ENCODE results near the gene CCDC51. TPM values are rescaled to one million over a fixed set of nuclear protein-coding genes. Genes with fewer than 3 reads are reported as not detected.
"Not testable (repeated sequence)": the region's sequence is repeated elsewhere in the genome, so short reads cannot be mapped to it uniquely, and the experiment has no call there.

CCDC51 gene, protein sequence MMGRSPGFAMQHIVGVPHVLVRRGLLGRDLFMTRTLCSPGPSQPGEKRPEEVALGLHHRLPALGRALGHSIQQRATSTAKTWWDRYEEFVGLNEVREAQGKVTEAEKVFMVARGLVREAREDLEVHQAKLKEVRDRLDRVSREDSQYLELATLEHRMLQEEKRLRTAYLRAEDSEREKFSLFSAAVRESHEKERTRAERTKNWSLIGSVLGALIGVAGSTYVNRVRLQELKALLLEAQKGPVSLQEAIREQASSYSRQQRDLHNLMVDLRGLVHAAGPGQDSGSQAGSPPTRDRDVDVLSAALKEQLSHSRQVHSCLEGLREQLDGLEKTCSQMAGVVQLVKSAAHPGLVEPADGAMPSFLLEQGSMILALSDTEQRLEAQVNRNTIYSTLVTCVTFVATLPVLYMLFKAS
- 10 to 100 TPM; 28.3 to 30.7 TPM for total RNA-seq

DNA sequence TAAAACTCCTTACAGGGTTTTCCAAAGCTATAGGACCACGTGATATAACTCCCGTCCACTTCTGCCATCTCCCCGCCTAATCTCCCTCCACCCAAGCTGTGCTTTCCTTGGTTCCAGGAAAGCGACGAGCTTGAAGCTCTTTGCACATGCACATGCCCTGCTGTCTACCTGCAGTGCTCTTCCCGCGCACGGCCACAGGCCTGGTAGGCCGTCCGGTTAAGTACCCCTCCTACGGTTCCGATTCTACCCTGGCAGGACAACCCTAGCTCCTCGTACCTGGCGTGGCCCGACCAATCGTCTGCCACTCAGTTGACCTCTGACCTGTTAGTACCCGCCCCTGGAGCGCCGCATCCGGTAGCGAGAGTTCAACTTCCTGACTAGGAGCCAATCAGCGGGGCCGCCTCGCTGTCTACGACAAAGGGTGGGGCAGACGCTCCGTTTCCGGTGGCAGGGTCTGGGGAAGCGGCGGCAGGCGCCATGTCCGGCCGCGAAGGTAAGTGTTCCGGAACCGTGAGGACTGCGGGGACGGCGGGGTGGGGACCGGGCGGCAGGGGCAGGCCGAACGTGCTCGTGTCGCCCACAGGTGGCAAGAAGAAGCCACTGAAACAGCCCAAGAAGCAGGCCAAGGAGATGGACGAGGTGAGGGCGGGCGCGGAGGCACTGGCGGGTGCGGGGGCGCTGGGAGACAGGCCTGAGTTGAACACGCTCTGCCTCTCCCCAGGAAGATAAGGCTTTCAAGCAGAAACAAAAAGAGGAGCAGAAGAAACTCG is at the start of gene CCDC51, which contains the start of gene TMA7:
Gene CCDC51 (minus strand): TSS at position 300 of the 770 bp plus-strand sequence. CDS start 4,991 bp downstream, outside the sequence.
Gene TMA7 (plus strand): TSS at position 438 of the 770 bp plus-strand sequence. CDS start 40 bp downstream, at position 478.
- POLR2A ChIA-PET = interaction anchor here (0.7 to 1.1 kb wide), 5 partner anchors 23 to 166 kb away, joined by 3 to 5 read pairs (median 4); partner anchors contain the start of gene PFKFB4

DNA sequence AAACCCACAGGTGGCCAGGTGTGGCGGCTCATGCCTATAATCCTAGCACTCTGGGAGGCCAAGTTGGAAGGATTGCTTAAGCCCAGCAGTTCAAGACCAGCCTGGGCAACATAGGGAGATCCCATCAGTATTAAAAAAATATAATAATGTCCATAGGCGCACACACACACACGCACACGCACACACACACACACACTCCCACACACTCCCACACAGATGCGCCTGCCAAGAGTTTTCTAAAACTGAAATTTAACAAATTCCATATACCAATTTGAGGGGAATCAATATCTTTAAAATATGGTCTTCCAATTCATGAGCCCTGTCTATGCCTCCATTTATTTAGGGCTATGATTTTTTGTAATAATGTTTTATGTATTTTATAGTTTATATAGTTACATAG is 47.0 kb upstream of the CCDC51 start:
- CTCF ChIA-PET = no interaction called here
- POLR2A ChIA-PET = no interaction called here

More for the DNA sequence above, at the start of gene CCDC51, which contains the start of gene TMA7:
- CTCF ChIA-PET = interaction anchor here (1.0 to 1.9 kb wide), 9 partner anchors 14 to 195 kb away, joined by 4 to 11 read pairs (median 5); partner anchors contain the start of gene SLC26A6

DNA sequence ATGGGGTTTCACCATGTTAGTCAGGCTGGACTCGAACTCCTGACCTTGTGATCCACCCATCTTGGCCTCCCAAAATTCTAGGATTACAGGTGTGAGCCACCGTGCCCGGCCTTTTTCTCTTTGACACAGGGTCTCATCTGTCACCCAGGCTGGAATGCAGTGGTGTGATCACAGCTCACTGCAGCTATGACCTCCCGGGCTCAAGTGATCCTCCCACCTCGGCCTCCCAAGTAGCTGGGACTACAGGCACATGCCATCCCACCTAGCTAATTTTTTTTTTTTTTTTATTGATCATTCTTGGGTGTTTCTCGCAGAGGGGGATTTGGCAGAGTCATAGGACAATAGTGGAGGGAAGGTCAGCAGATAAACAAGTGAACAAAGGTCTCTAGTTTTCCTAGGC is 42.9 kb upstream of the CCDC51 start:
- POLR2A ChIA-PET = not testable (repeated sequence)

DNA sequence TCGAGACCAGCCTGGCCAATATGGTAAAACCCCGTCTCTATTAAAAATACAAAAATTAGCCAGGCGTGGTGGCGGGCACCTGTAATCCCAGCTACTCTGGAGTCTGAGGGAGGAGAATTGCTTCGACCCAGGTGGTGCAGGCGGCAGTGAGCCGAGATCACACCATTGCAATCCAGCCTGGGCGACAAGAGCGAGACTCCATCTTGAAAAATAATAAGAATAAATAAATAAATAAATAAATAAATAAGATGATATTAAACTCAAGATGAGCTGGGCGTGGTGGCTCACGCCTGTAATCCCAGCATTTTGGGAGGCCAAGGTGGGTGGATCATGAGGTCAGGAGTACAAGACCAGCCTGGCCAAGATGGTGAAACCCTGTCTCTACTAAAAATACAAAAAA is 41.0 kb upstream of the CCDC51 start:
- CTCF ChIA-PET, POLR2A ChIA-PET: not testable (repeated sequence)

More for the DNA sequence above, 42.9 kb upstream of the CCDC51 start:
- CTCF ChIA-PET = interaction anchor here (1.6 kb wide), 1 partner anchor 9 kb away, joined by 3 read pairs; no protein-coding TSS in a partner anchor

DNA sequence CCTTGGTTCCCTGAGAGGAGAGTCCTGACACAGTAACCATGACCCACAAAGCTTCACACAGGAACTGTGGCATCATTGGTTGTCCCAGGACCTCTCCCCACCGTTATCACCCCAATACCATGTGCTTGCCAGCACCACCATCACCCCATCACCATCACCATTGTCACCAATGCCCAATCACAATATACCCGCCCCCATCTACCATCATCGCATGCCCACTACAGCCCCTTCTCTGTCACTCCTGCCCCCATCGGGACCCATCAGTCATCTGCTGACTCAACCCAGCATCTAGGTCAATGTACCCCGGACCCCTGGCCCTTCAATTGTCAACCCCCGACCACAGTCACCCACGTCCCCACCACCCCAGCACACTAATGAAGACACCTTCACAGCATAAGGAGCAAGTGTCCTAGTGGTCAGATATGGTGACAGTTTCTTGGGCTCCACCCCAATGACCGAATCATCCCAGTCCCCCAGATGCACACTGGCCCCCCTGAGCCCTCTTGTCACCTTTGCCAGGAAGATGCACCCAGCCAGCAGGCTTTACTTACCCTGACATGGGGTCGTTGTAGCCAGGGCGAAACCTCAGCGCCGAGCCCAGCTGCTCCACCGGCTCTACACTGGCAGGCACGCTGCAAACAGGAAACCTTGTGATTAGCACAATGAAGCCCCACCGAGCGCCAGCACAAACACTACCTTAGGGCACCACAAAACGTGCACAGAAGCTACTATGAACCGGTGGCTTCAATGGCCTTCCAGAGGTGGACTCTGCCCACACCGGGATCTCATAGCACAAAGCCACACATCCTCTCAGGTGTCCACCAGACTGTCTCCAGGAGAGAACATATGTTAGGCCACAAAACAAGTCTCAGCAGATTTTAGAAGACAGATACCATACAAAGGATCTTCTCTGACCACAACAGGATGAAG is 39.0 kb upstream of the CCDC51 start:
- POLR2A ChIA-PET = no interaction called here
- CTCF ChIA-PET = interaction anchor here (0.6 to 1.7 kb wide), 5 partner anchors 11 to 1204 kb away, joined by 3 to 4 read pairs (median 4); partner anchors contain the start of gene ATRIP

DNA sequence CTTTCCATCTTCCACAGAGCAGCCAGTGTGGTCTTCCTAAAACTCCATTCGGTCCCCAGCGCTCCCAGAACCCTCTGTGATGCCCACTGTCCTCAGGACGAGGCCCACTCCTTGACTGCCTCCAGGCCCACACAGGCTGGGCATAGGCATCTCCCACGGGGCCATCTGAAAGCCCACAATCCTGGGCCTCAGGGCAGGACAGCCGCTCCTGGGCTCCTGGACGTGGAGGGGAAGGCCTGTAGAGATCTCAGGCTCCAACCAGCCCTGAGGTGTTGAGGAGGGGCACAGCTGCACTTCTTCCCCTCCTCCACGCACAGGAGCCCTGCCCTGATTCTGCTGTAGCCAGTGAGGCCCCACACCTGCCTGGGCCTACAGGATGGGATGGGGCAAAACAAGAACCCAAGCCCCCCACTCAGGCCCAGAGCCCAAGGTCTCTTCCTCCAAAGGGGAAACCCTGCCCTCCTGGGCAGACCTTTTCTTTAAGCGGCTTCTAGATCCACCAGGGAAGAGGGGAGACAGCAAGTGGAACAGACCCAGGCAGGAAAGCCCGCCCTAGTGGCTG is 38.1 kb upstream of the CCDC51 start:
- ChIA-PET CTCF (interaction anchor here (1.1 to 1.7 kb wide), 3 partner anchors 32 to 71 kb away, joined by 4 read pairs; partner anchors contain the start of gene ATRIP), POLR2A (no interaction called here)

DNA sequence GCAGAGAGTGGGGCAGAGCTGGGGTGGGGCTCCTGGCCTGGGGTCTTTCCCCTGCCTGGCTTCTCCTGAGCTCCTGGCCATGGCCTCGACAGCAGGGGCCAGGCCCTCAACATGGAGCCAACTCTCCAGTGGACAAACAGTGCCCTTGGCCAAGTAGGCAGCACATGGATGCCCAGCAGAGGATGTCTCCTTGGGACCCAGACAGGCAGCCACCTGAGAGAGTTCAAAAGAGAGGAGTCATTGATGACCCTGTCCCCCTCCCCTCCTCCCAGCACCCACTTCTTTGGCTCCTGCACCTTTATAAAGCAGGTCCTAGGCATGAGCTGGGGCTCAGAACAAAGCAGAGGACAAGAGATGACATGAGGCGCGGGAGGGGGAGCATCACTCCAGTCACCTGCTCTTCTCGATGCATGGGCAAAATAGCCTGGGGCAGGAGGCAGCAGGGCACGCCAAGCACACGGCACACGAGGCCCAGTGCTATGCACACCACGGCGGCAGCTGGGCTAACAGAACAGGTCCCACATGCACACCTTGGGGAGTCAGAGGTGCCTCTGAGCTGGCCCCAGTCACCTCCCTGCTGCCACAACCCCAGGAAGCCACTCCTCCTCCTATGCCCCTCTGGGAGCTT is 36.6 kb upstream of the CCDC51 start:
- ChIA-PET CTCF (interaction anchor here (0.7 to 1.1 kb wide), 3 partner anchors 44 to 538 kb away, joined by 3 to 4 read pairs (median 3); no protein-coding TSS in a partner anchor), POLR2A (interaction anchor here (0.6 to 1.2 kb wide), 2 partner anchors 10 to 29 kb away, joined by 3 to 4 read pairs; a partner anchor contains a TSS)

DNA sequence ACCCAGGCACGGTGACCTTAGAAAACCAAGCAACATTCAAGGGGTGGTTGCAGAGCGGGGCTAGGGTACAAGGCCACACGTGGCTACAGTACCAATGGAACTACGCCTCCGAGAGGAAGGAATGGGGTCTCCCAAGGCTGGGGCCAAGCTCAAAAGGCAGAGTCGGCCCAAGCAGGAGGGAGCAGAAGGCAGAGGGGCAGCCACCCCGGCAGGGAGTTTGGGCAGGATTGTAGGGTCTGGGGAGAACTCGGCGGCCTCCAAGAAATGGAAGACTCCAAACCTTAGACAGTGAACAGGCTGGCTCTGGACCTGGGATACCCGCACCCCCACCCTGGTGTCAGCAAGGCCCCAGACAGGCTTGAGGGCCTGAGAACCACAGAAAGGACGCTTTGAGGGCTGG is 35.3 kb upstream of the CCDC51 start:
- ChIA-PET POLR2A (no interaction called here), CTCF (no interaction called here)

DNA sequence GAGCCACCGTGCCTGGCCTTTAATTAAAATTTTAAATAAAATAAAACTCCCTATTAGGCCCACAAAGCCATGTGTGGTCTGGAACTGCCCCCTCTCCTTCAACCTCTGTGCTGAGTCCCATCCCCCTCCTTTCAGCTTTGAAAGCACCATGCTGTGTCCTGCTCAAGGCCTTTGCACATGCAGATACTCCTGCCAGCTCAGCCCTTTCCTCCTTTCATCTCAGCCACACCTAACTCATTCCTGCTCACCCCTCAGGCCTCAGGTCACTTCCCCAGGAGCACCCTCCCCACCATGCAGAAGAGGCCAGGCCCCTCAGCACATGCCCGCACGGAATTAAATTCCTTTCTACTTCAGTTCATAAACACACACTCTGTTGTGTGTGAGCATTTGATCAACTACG is 34.7 kb upstream of the CCDC51 start:
- ChIA-PET CTCF (interaction anchor here (0.6 to 3.8 kb wide), 3 partner anchors 39 to 828 kb away, joined by 7 to 18 read pairs (median 9); no protein-coding TSS in a partner anchor), POLR2A (no interaction called here)

DNA sequence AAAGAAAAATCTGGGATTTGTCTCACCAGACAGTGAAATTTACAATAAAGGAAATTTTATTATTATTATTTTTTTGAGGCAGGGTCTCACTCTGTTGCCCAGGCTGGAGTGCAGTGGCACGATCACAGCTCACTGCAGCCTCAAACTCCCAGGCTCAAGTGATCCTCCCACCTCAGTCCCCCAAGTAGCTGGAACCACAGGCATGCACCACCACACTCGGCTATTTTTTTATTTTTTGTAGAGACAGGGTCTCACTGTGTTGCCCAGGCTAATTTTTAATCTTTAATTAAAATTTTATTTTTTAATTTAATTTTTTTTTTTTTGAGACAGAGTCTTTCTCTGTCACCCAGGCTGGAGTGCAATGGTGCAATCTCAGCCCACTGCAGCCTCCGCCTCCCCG is 34.1 kb upstream of the CCDC51 start:
- ChIA-PET CTCF (interaction anchor here (0.6 to 3.8 kb wide), 10 partner anchors 9 to 829 kb away, joined by 3 to 18 read pairs (median 4); partner anchors contain the start of genes CCDC51 and TMA7), POLR2A (interaction anchor here (0.7 to 1.7 kb wide), 4 partner anchors 13 to 174 kb away, joined by 3 to 9 read pairs (median 6); no protein-coding TSS in a partner anchor)

DNA sequence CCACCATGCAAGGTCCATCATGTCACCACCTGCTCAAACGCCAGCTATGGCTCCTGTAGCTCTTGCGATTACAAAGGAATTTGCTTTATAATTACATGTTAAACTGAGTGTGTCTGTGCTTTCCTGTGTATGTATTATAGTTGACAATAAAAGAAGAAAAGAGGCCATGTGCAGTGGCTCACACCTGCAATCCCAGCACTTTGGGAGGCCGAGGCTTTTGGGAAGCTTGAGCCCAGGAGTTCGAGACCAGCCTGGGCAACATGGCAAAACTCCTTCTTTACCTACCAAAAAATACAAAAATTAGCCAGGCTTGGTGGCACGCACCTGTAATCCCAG is 33.7 kb upstream of the CCDC51 start:
- POLR2A ChIA-PET = interaction anchor here (0.6 to 1.7 kb wide), 6 partner anchors 12 to 206 kb away, joined by 3 to 9 read pairs (median 3); no protein-coding TSS in a partner anchor
- CTCF ChIA-PET = interaction anchor here (0.8 to 3.8 kb wide), 10 partner anchors 9 to 84 kb away, joined by 3 to 18 read pairs (median 4); partner anchors contain the start of genes CCDC51 and TMA7

DNA sequence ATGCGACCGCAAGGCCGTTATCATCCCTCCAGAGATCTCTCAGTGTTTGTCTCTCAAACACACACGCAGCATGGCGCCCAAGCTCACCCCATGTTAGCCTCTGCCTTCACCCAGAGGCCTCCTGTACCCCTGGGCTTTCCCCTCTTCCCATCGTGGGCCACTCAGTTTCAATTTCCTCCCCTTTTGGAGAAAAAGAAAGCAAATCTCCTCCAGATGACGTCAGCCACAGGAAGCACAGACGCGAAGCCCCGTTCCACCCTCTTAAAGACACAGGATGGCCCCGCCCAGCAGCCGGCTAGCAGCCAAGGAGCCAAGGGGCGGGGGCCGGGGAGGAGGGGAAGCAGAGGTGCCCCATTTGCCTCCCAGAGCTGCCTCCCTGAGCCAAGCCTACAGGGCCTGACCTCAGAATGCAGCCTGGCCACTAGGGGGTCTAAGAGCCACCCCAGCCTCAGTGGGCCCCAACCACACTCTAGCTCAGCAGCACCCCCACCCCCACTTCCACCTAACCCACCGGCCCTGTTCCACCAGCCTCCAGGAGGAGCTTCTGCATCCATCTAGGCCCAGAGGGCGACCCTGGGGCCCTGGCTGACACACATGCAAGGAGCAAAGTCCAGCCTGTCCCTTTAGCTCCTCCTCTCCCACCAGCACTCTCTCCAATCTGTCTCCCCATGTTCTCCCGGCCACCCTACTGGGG is 33.2 kb upstream of the CCDC51 start:
- POLR2A ChIA-PET = interaction anchor here (0.6 to 1.8 kb wide), 12 partner anchors 9 to 477 kb away, joined by 3 to 9 read pairs (median 3); partner anchors contain the start of genes ATRIP, PFKFB4 and ZNF589
- CTCF ChIA-PET = interaction anchor here (0.8 to 3.8 kb wide), 10 partner anchors 10 to 84 kb away, joined by 3 to 18 read pairs (median 4); partner anchors contain the start of genes CCDC51 and TMA7

DNA sequence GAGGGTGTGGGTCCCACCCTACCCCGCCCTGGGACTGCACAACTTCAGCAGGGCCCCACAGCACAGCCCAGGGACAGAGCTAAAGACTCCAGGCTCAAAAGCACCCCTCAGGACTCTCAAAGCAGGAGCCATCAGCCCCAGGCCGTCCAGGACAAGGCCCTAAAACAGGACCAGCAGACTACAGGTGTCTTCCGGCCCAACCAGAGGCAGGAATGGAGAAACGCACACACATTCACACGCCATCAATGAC is 32.7 kb upstream of the CCDC51 start:
- POLR2A ChIA-PET = interaction anchor here (0.6 to 1.8 kb wide), 9 partner anchors 8 to 476 kb away, joined by 3 to 8 read pairs (median 3); partner anchors contain the start of genes ATRIP, PFKFB4 and ZNF589
- CTCF ChIA-PET = interaction anchor here (0.7 to 3.8 kb wide), 8 partner anchors 28 to 163 kb away, joined by 3 to 18 read pairs (median 5); partner anchors contain the start of genes CCDC51, PFKFB4 and TMA7

DNA sequence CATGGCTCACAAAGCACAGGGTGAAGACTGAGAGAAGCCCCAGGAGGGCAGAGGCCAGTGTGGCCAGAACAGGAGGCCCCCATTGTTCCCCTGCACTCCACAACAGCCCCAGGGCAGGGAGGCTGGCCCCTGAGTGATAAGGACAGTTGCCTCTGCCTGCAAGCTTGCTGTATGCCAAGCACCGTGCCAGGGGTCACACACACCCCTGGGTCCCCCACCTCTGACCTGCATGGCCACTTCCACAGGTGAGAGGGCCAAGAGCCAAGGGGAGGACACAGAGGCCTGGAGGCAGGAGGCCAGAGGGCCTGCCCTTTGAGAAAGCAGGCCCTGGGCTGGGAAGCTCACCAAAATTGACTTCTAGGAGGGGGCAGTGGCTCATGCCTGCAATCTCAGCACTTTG is 30.4 kb upstream of the CCDC51 start:
- CTCF ChIA-PET = interaction anchor here (1.4 kb wide), 1 partner anchor 34 kb away, joined by 7 read pairs; no protein-coding TSS in a partner anchor
- POLR2A ChIA-PET = interaction anchor here (1.4 kb wide), 1 partner anchor 24 kb away, joined by 3 read pairs; the partner anchor contains the start of gene ATRIP

DNA sequence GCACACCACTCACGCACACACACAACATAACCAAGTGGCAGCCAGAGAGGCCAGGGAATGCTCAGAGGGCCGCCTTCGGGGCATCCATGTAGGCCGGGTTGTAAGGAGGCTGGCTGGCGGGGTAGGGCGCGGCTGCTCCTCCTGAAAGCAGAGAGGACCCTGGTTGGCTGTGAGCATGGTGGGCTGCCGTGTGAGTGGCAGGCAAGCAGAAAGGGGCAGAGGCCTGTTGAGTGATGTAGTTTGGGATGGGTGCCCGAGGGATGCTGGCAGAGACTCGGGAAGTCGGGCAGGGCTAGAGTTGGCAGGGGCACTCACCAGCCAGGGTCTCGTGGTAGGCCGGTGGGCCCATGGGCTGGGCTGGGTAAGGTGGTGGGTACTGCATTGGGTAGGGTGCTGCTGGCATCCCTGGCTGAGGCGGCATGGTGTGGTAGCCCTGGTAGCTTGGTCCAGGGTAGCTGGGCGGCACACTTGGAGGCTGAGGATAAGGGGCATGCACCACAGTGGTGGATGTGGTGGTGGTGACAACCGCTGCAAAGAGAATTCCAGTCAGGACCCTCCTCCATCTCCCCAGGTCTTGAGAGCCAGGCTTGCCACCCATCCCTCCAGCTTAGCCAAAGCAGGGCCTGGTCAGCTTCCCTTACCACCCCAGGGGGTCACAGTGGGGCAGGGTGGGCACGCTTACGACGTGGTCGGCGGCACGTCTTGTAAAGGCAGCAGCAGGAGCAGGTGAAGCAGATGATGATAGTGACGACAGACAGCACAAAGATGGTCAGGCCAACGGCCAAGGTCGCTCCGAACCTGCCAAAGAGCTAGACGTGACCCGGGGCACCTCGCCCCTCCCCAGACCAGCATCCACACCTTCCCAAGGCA is 29.4 kb upstream of the CCDC51 start:
- ChIA-PET POLR2A (interaction anchor here (1.4 kb wide), 1 partner anchor 23 kb away, joined by 3 read pairs; the partner anchor contains the start of gene ATRIP), CTCF (interaction anchor here (1.4 kb wide), 1 partner anchor 33 kb away, joined by 7 read pairs; no protein-coding TSS in a partner anchor)

DNA sequence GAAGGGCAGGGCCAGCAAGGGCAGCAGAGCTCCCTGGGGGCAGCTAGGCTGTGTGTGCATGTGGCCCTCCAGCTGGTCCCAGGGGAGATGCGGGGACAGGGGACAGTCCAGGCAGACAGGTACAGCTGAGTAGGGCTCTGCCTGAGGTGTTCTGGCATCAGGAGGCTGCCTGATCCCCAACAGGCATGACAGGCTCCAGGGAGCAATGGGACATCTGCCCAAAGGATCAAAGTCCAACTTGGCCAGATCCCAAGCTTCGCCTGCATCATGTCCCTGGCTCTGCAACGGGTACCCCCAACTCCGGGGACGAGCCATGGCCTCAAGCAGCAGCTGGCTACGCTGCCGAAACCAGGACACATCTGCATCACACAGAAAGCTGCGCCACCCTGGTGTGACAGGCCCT is 28.4 kb upstream of the CCDC51 start:
- ChIA-PET CTCF (interaction anchor here (1.1 to 3.1 kb wide), 2 partner anchors 11 to 28 kb away, joined by 4 to 11 read pairs; partner anchors contain the start of genes CCDC51 and TMA7), POLR2A (no interaction called here)

Data from activated CD8-positive, alpha-beta memory T cell treated with anti-CD3 and anti-CD28 coated beads for 36 hours (primary cell).